HG02885 (cell line): ENCODE measurements around the gene CPTP.
"Not testable (repeated sequence)": the region's sequence is repeated elsewhere in the genome, so short reads cannot be mapped to it uniquely, and the experiment has no call there.

Experiments used
- ATAC-seq: cut with Tn5 transposase; IDR thresholded peaks from one replicate; pipeline ENCODE4 v1.9.1; 2021; ENCODE audit warnings: mild to moderate bottlenecking; ENCODE audit not compliant: unreplicated experiment, poor library complexity

Gene CPTP

DNA sequence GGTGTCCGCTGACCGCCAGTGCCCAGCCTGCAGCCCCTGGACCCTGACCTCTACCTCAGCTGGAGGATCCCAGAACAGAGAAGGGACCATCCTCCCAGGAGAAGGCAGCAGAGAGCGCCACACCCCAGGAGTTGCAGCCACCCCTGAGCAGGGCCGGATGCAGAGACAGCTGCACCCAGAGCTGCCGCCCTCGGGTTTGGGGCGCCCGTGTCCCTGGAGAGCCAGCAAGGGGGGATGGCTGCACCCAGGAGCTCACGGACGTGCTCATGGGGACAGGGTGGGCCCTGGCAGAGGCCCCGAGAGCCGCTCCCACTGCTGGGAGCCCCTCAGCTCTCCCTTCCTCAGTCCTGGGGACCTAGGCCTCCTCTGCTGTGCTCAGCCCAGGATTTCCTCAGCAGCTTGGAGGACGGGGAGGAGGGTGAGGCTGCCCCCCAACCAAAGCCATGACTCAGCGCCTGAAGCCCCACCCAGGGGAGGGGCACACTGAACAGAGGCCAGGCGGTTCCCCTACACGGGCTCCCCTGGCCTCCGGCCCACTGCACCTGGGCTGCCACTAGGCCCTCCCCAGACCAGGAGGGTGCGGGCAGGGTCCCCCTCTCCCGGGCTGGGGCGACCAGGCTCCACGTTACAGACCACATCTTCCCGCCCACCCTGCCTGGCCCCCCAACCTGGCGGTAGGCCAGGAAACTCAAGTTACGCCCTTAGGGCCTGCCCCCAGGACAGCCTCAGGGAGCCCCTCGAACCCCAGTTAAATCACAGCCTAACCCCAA, 19.1 kb upstream of the CPTP start:
- no peak for ATAC-seq

DNA sequence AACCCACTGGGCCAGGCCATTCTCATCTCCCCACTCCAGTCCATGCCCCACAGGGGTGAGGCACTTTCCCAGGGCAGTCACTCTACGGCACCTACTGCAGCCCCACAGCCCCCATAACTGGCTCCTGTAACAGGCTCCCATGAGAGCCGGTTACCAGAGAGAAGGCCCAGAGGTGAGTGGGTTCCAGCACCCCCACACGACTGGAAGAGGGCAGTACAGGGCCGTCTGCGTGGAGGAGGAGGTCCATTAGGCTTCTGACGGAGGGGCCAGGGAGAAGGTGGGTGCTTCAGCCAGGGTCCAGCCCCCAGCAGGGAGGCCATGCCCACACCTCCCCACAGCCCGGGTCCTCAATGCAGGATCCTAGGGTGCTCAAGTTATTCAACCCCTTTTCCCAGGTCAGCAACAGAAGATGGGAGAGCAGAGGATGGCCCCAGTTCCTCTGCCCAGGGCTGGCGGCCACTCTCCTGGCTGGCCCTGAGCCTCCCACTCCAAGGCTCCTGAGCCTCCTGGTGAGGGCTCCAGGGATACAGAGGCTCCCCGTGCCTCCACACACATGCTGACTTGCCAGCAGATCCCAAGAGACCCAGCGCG, 18.4 kb upstream of the CPTP start:
- ATAC-seq: no peak

DNA sequence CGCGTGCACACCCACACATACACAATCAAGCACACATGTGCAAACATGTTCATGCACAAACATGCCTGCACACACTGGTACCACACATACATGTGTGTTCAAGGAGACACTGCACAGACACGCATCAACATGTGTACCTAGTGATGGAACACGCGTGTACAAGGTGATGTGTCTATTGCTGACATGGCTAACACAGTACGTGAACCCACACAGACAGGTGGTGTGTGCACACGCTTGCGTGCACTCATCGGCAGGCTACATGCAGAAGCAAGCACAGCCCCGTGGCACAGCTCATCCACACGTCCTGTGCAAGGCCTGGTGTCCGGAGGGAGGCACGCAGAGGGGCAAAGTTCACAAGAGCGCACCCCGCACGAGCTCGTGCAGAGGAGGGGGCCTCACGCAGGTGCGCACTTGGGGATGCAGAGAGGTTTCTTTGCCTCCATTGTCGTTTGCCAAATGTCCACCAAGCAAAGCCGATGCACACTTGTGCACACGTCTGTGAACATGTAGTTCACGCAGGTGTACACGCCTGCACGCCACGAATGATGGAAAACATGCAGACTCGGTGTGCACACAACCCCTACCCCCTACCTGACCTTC, 17.8 kb upstream of the CPTP start:
- ATAC-seq: no peak

DNA sequence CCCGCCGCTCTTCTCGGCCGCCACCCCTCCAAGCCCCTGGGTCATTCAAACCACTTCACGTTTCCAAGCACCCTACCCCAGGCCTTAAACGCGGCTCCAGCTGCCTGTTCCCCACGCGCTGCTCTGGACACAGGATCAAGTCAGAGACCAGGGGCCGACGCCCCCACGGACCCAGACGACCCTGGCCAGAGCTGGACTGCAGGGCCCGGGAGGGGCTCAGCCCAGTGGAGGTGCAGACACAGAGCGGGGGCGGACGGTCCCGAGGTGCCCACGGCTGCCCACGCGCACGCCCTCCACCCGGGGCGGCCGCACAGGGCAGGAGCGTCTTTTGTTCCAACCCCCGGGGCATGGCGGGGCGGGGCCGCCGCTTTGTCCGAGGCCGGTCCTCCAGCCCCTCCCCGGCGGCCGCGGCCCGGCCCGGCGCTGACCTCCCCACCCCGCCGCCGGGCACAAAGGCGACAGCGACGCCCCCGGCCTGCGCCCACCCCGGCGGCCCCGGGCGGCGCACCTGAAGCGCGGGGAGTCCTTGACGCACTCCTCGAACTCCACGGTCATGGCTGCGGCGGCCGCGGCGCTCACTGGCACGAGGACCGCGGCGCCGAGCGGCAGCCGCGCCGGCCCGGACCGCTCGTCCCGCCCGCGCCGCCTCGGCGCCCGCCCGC, 17.2 kb upstream of the CPTP start:
- peak; percentile 4 for ATAC-seq

DNA sequence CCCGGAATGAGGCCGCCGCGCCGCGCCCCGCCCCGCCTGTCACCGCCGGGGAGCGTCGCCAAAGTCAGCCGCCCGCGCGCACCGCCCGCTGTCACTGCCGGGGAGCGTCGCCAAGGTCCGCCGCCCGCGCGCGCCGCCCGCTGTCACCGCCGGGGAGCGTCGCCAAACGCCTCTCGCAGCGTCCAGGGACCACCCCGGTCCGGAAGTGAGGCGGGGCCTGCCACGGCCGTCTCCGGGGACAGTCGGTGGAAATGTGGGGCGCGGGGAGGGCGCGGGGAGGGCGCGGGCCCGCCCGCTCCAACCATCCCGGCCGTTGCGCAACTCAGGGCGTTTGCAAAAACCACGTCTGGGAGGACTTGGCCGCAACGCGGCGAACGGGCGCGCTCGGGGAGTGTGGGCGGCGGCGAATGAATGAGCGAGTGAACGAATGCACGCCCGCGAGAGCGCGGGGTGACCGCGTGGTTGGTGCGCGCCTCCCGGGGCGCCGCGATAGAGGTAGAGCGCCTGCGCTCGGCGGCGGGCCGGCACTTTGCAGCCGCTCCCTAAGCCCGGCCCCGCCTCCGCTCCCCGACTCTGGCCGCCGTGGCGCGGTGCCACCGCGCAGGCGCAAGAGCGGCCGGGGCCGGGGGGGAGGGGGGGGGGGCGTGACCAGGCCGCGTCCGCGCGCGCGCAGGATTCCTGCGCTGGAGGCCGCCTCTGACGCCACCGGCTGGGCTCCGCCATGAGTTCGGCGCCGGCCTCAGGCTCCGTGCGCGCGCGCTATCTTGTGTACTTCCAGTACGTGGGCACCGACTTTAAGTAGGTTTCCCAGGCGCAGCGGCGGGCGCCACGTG, 16.5 kb upstream of the CPTP start, which contains the start of the genes ACAP3 and PUSL1:
Gene ACAP3, minus strand, starts transcription at position 8 of the 833 bp plus-strand sequence. CDS start 115 bp downstream, outside the sequence.
Gene PUSL1, plus strand, starts transcription at position 675 of the 833 bp plus-strand sequence. Its CDS starts 47 bp downstream, at position 722.
- peak; percentile 69 for ATAC-seq

DNA sequence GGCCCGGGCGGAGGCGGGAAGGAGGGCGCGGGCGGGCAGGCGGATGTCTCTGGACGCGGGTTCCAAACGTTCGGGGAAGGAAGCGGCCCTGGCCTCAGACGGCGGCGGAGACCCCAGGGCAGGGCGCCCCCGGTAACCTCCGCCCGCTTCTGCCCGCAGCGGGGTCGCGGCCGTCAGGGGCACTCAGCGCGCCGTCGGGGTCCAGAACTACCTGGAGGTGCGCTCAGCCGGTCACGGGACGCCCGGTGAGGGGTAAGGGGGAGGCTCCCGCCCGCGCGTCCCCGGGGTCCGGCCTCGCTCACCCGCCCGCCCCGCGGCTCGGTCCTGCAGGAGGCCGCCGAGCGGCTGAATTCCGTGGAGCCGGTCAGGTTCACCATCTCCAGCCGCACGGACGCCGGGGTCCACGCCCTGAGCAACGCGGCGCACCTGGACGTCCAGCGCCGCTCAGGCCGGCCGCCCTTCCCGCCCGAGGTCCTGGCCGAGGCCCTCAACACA, 15.8 kb upstream of the CPTP start:
- no peak for ATAC-seq

DNA sequence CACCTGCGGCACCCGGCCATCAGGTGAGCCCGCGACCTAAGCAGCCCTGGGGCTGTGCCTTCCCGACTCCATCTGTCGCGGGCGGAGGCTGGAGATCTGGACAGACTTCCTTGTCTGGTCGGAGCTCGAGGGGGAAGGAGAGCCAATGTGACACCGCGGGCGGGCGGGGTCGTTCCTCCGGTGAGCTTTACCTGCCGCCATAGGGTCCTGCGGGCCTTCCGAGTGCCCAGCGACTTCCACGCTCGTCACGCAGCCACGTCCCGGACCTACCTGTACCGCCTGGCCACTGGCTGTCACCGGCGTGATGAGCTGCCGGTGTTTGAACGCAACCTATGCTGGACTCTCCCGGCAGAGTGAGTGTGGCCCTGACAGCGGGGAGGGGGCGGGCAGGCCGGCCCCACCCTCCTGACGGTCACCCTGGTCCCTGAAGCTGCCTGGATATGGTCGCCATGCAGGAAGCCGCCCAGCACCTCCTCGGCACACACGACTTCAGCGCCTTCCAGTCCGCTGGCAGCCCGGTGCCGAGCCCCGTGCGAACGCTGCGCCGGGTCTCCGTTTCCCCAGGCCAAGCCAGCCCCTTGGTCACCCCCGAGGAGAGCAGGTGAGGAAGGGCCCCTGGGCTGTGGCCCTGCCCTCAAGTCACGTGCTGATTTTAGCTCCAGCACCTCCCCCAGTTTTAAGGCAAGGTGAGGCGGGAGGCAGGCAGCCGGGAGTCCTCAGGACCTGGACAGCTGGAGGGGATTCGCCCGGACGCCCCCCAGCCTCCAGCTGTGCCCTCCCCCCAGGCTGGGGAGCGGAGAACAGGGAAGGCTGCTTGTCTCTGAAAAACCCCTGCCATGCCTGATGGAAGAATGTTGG, 15.1 kb upstream of the CPTP start:
- ATAC-seq: no peak

DNA sequence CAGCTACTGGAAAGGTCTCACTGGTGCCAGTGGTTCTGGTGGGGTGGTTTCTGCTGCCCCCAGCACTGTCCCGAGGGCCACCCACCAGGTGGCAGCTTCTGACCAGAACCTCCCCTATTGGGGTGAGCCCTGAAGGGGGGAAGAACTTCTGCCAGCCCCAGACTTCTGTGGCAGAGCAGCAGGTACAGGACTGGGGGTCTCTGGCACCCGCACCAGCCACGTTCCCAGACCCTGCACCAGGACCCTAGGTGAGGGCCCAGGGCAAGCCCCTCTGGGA, 14.6 kb upstream of the CPTP start:
- ATAC-seq: no peak

DNA sequence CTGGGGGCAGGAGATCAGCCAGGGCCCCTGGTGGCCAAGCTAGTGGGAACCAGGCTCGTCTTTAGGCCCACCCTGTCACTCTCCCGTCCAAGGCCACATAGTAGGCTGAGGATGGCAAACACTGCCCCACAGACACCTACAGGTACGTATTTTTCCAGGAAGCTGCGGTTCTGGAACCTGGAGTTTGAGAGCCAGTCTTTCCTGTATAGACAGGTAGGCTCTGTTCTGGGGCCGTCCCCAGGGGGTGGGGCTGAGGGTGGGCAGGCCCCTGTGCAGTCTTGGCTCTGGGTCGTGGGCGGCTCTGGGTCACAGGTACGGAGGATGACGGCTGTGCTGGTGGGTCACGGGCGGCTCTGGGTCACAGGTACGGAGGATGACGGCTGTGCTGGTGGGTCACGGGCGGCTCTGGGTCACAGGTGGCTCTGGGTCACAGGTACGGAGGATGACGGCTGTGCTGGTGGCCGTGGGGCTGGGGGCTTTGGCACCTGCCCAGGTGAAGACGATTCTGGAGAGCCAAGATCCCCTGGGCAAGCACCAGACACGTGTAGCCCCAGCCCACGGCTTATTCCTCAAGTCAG, 14.0 kb upstream of the CPTP start:
- no peak for ATAC-seq

DNA sequence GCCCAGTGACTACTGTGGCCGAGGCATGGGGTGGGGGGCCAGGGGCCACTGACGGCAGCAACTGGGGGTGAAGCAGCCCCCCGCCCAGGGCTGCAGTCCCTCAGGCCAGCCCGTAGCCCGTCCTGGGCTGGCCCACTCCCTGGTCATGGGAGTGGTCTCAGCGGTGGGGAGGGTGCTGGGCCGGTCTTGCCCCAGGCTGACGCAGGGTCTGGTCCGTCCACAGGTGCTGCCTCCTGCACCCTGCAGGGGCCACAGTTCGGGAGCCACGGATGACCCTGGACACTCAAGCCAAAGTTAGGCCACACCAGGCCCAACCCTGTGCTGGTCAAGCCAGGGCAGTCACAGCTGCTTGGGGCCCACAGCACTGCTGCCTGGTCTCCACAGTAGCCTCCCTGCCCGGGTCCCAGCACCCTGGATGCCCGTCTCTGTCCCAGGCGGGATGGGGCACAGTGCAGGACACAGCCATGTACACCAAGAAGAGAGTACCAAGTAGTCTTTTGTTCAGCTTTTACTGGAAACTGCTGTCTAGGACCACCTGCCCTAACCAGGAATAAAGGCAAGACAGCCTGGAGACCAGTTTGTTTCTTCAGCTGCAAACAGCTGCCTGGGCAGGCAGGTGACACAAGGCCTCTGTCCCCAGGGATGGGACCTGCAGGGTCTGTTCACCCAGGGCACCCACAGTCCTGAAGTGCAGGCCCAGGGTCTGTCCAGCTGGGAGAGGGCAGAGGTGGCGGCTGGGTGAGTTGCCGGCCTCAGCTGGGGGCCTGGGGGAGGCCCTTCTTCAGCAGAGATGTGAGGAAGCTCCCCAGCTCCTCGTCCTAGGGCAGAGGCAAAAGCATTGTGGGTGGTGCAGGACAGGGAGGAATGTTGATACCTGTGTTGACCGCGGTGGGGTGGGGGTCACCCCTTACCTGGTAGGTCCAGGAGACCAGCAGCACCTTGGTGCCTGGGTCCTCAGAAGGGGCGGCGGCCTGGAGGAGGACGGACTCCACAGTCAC, 13.2 kb upstream of the CPTP start:
- ATAC-seq: no peak

DNA sequence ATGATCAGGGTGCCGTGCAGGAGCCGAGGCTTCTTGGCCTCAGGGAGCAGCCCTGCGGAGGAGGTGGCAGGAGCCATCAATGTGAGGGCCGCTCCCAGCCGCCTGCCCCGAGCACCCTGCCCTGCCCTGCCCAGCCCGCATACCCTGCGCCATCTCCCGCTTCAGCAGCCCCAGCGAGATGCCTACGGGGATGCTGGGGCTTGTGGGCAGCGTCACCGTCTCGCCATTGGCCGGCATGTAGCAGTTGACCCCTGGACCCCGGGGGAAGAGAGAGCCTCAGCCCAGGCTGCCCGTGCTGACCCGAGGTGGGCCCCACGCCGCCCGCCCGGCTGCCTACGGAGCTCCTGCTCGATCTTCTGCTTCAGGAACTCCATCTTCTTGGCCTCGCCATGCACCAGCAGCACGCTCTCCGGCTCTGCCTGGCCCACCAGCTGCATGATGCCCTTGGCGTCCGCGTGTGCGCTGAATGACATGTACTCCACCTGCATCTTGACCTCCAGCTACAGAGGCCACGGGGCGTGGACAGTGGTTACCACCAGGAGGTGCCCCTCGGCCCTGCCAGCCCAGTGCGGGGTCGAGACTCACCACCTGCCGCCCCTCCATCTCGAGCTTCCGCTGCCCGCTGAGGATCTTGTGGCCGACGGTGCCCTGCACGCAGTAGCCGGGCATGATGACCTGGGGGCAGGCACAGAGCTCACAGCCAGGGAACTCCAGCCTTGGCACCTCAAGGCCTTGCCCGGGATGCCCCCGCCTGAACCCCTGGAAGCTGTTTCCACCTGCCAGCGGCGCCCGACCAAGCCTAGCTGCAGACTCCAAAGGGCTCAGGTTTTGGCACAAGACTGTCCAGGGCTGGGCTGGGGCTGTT, 11.9 kb upstream of the CPTP start:
- no peak for ATAC-seq

DNA sequence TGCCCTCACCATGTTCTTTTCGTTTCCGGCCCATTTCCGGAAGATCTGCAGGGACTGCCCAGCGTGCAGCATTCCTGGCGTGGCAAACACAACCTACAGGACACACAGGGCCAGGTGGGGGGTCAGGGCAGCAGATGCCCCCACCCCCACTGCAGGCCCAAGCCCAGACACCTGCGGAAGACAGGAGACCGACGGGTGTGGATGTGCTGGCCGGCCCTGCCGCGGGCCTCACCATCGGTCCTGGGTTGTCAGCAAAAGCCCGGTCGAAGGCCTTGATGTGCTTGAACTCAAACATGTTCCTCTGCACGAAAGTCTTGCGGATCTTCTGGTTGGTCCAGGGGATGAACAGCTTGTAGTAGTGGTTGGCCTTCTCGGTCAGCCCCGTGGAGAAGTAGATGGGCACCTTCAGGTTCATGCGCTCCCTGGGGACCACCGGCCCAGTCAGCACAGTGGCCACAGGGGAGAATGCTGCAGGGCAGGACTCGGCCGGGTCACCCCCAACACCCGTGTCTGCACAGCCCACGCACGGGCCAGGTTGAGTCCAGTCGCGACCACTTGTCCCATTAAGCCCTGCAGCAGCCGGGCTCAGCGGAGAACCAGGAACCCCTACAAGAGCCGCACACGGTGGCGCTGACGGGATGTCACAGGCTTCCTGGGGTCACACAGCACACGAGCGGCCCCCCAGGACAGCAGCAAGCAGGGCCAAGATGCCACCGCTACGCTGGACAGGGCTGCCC, 10.9 kb upstream of the CPTP start:
- ATAC-seq: no peak

DNA sequence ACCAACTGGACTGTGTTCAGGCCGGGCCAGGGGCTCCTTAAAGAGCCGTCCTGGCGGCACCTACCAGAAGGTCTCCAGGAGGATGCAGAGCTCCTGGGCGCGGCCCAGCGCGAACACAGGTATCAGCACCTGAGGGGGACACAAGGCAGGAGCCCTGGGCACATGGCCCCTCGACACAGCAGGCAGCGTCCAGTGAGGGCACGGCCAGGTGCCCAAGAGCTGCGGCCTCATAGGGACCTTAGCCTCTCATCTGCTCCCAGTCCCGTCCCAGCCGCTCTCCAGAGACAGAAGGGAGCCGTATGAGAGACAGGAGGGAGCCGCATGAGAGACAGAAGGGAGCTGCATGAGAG, 10.4 kb upstream of the CPTP start:
- no peak for ATAC-seq

DNA sequence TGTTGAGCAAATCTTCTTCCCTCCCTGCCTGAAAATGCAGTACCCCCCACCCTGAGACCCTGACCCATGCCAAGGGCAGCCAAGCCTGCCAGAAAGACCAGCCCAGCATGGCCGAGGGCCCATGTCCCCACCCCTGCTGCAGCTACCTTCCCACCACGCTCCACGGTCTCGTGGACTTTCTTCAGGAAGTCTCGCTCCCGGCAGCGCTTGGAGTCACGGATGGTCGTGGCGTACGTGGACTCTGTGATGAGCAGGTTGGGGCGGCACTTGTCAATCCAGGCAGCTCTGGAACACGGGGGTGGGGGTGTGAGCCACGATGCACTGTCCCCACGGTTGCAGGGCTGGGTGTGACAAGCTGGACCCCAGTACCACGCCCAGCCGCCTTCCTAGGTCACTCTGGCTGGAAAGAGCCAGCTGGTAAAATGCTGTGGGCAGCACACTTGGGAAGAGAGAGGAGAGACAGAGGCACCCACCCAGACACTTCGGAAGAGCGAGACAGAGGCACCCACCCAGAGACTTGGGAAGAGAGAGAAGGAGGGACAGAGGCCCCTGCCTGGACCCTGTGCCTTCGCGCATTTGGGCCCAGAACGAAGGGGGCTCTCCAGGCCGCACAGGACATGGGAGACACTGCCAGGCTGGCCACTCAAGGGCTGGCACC, 9.8 kb upstream of the CPTP start:
- no peak for ATAC-seq

DNA sequence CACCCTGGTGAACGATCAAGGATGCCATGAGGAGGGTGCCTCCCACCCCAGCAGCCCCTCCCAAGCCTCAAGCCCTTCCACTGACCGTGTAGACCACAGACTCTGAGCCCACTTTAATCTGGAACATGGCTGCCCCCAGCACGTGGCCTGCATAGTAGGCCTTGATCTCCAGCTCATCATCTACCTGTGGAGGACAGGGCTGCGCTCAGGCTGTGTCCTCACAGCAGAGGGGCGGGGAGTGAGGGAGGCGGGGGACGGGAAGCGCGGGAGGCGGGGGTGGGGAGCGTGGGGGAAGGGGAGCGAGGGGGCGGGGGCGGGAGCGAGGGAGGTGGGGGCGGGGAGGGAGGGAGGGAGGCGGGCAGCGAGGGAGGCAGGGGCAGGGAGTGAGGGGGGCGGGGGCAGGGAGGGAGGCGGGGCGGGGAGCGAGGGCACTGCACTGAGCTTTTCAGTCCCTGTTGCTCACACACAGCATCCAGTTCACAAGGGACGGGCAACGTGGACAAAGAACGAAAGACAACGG, 9.1 kb upstream of the CPTP start:
- no peak for ATAC-seq

DNA sequence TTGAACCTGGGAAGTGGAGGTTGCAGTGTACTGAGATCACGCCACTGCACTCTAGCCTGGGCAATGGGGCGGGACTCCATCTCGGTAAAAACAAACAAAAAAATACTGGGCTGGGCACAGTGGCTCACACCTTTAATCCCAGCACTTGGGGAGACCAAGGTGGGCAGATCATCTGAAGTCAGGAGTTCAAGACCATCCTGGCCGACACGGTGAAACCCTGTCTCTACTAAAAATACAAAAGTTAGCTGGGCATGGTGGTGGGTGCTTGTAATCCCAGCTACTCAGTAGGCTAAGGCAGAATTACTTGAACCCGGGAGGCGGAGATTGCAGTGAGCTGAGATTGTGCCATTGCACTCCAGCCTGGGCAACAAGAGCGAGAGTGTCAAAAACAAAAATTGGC, 8.4 kb upstream of the CPTP start:
- ATAC-seq: not testable (repeated sequence)
